ENCODE data around the gene SH3PXD2B.

- TF ChIP-seq CTCF (IDR thresholded peaks at IDR 0.05; ENCODE audit: low read depth, low read length, poor library complexity, severe bottlenecking): no peak
- TF ChIP-seq EZH2phosphoT487 (IDR thresholded peaks at IDR 0.05; ENCODE audit: borderline replicate concordance, low read length): no peak
These were observed 11.7 kb downstream of the SH3PXD2B start for GRCh38 chr5:172442592-172442991.
